NCI-H146 treated with DMSO at 0.1 percent for 48 hours (cell line): Measurements from ENCODE around the gene BRME1.

Experiments used
- DNase-seq: peaks from one replicate; lab custom pipeline; 2025; ENCODE audit not compliant: unreplicated experiment; lab: John Stamatoyannopoulos, UW

BRME1 gene

GRCh38 chr19:13888281-13888680, 17.6 kb downstream of the BRME1 start:
- DNase-seq: no peak

DNA sequence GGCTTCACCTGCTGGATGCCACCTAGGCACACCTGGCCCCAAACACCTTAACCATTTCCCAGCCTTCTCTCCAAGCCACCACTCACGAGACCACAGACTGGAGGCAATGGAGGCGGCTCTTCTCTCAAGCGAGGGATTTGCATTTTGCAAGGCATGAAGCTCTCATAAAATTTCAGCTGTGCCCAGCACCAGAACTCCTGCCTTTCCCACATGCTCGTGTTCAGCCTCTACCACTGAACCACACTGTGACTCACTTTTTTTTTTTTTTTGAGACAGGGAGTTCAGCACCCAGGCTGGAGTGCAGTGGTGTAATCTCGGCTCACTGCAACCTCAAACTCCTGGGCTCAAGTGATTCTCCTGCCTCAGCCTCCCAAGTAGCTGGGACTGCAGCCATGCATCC, 18.4 kb downstream of the BRME1 start:
- DNase-seq: no peak

- no peak for DNase-seq
Measured at GRCh38 chr19:13887018-13887436, 18.9 kb downstream of the BRME1 start.

DNA sequence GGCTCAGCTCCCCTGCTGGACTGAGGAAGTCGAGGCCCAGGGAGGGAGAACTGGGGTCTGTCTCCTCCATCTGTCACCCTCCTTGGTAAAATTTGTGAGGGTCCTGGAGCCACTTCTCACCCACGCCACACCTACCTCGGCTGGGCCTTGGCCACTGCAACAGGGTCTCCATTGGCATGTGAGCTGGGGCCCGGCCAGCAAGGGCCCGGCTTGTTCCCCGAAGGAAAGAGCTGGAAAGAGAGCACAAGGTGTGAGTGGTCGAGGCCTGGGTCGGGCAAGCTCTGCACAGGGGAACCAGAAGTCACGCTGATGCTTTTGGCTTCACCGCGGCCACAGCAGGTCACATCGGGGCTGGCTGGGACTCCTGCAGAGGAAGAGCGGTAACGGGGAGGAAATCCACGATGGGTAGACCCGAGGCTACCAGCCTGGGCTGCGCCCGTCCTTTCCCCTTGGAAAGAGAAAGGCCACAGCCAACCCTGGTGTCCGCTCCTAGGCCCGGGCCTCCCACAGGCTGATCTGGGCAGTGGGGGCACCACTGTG, 20.0 kb downstream of the BRME1 start:
- no peak for DNase-seq

DNA sequence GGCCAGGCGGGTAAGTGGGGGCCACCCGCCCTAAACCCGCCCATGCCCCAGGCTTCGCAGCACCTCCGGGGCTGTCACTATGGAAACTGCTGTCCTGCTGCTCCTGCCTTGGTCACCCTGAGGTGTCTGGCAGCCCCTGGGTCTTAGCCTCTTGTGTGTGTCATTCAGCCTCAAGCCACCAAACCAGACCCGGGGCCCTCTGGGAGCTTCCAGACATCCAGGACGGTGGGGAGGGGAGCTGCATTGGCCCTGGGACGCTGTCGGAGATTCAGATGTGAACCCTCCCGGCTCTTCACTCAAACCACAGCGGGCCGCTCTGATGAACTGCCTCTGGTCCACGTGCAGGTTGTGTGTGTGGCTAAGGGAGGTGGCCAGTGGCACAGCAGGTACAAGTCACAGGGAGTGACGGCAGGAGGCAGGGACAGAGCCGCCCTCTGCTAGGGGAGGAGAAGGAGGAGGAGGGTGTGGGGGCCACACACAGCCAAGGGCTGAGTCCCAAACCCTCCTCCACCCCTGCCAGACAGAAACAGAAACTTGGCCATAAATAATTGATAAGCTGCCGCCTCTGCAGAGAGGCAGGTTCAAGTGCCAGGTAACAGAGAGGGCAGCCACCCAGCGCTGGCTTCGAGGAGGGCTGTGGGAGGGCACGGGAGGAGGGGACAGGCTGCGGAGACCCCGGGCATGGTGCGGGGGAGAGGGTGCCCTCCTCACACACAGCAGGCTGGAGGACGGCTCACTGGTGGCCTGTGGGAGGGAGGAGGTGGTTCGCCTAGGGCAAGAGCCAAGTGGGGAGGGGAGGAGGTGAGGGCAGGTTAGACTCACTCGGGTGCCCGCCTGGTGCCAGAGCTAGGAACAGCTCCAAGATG, 21.0 kb downstream of the BRME1 start:
- DNase-seq: no peak

GRCh38 chr19:13883516-13884064, 22.3 kb downstream of the BRME1 start:
- no peak for DNase-seq

GRCh38 chr19:13882836-13883235, 23.1 kb downstream of the BRME1 start:
- no peak for DNase-seq

DNA sequence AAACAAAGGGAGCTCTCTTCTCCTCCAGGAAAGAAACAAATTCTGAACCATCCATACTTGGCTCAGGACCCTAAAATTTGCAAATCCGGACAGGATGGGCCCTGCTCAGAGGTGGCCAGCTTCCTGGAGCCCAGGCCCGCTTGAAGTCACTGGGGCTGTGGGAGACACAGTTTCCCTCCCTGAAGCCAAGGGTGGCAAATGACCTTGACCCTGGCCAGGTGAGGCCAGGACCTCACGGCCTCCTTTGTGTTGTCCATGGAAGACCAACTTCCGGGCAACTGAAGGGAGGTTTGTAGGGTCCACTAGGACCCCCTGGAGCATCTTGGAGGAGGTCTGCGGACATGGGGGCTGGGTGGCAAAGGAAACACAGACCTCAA, 23.5 kb downstream of the BRME1 start:
- no peak for DNase-seq

- DNase-seq: no peak
Measured at GRCh38 chr19:13881692-13882418, 24.1 kb downstream of the BRME1 start.

- DNase-seq: no peak
Measured at GRCh38 chr19:13881251-13881691, 24.6 kb downstream of the BRME1 start.

DNA sequence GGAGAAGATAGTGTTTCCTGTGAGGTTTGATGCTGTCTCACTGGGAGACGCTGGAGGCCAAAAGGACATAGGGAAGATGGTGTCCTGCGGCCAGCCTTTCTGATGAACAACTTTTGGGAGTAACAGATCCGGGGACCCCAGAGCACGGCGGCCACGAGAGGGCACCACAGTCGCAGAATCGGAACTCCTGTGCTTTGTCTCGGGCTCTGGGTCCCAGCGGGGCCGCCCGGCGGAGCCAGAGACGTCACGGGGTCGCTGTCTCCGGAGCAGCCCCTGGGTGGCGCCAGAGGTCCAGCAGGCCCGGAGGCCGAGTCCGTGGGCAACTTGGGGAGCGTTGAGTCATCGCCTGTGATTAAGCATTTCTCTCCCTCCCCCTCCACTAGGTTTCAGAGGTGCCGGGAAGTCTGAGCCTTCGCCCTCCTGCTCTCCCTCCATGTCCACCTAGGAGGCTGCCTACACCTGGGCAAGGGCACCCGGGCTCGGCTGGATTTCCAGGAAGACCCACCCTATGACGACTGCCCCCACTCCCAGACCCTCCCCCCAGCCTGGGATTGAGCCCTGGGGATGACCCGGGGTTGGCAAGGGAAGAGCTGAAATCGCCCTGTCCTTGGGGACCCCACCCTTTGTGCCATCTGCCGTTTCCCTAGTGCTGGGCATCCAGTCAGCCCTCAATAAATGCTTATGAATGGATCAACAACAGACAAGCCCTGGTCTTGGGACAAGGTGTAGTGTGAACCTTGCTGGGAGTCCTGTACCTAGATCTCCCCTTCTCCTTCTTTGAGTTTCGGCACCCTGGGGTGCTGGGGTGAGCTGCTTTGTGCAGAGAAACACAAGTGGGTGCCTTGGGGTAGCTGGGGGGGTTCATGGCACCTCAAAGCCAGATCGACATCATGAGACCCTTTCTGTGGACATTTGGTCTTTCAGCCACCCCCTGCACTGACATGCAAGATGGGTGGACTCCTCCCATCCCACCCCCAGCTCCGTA, 25.6 kb downstream of the BRME1 start:
- DNase-seq: peak; percentile 92

GRCh38 chr19:13877303-13877702, 28.6 kb downstream of the BRME1 start:
- DNase-seq: no peak

DNA sequence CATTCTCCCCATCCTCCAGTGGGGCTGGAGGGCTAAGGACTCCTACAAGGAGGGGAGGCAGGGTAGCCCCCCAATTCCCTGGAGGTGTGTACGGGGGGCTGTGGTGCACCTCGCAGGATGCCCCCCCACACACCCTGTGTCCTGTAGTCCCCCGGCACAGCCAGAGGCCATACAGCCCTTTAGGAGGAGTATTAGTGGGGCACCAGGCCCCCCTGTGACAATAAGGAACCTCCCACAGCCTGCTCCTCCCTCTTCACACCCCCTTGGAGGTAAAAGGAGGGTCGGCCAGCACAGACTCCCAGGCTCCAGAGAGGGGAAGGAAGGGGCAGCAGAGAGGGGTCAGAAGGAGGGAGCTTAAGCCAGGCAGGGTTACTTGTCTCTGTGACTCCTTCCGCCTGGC, 29.1 kb downstream of the BRME1 start, which contains the start of gene NANOS3:
Gene NANOS3 (plus strand): TSS at position 301 of the 400 bp plus-strand sequence. CDS start 115 bp downstream, outside the sequence.
- no peak for DNase-seq

DNA sequence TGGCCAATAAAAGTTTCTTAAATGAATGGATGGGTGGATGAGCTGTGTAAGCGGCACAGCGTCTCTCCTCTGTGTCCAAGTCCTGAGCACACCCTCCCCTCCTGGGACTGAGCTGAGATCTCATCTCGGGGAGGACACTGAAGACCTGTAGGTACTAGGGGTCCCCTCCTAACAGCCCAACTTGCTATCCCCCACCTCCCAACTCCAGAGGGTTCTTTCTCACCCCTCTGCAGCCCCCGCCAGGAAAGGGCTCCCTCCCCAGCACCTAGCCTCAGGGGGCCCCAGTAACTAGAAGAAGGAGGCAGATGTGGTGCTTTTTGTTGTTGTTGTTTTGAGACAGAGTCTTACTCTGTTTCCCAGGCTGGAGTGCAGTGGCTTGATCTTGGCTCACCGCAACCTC, 30.1 kb downstream of the BRME1 start:
- no peak for DNase-seq

DNA sequence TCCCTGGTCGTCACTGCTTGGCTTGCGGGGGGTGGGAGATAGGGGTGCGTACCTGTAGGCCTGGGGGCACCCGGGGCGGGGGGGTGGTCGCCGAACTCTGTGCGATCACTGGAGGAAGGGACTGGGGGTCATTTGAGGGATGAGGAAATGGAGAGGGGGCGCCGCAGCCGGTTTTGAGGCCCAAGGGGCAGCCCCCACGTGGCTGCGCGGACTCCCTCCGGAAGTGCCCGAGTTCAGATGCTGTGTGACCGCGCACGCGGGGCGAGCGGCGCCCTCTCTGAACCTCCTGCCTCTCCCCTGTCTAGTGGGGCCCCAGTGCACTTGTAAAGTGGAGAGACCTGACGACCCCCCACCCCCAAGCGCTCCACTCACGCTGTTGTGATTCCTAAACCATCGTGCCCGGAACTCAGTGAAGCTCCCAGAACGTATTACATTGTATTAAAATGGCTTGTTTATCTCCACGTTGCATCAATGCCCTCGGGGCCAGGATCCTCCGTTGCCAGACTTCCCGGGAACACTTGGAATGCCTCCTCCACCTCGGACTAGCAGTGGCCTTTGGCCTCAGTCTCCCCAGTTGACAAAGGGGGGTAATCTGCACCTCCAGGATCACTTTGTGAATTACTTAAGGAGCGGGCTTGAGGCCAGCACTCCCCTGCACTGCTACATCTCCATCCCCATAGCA, 31.9 kb downstream of the BRME1 start:
- no peak for DNase-seq

DNA sequence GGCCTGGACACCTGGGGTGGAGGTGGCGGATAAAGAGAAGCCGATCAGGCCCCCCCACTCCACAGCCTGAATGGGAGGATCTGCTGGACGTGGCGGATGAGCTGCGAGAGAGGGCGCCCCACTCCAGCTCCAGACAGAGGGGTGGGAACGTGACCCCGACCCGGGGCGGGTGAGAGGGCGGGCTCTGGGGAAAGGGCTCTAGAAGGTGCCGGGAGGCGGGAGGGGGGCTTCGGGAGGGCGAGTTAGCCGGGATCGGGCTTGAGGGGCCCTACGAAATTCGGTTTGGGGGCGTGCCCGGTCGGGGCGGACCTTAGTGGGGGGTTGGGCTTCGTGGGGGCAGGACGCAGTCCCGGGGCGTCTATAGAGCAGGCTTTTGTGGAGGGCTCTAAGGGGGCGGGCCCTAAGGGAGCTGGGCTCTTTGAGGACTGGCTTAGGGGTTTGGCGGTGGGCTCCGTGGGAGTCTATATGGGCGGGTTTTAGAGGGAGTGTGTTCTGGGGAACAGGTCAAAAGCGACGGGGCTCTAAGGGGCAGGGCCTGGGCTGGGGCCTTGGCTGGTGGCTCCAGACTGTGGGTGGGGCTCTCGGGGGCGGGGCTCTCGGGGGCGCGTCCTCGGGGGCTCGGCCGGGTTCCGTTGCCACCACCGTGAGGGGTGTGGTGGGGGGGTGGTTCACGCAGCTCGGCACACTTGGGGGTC, 33.1 kb downstream of the BRME1 start:
- DNase-seq: no peak

DNA sequence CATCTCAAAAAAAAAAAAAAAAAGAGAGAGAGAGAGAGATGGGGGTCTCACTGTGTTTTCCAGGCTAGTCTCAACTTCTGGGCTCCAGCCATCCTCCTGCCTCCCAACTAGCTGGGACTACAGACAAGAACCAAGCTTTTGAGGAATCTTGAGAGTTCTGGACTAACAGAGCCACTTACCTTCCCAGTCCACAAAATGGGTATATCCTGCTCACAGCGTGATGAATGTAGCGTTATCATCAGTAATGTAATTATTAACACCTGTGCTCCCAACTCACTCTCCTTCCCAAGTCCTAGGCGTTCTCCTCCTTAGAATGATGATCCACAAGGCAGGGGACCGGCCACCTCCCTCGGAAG, 33.6 kb downstream of the BRME1 start:
- DNase-seq: no peak

DNA sequence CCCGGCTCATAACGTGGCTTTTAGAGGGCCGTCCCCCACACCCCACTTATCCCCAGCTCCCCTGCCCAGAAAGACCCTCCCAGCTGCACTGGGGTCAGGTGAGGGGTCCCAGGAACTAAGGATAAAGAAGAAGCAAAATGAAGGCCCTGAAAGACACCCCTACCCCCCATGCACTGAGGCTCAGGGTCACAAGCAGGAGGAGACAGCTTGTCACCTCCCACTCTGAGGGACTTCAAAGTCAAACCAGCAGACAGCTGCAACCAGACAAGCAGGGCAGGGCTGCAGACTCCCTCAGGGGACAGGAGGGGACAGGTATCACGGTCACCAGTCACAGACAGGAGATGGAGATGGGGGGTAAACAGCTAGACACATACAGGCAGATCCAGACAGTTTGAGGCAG, 35.0 kb downstream of the BRME1 start:
- DNase-seq: no peak

DNA sequence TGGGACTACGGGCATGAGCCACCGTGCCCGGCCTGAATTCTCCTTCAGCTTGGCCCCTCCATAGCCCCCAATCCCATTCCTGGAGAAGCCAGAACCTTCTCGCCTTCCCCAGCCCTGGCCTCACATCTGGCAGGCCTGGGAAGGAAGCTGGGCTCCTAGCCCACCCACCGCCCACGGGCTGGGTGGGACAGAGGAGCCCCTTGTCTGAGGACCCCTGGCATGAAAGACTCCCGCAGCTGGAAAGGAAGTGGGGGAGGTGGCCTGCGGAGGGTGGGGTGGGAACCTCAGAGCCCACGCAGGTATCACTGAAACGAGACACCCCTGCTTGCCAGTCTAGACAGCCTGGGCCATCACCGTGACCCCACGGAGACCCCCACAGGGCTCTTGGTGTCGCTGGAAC, 36.6 kb downstream of the BRME1 start:
- DNase-seq: no peak
